Measurements from ENCODE around the gene PROM1.

PROM1 gene

GRCh38 chr4:15936495-15936894 is 147.3 kb downstream of the PROM1 start:
- DNase-seq = no peak

- DNase-seq = no peak
These were observed 148.1 kb downstream of the PROM1 start for GRCh38 chr4:15935504-15936402.

GRCh38 chr4:15934259-15934658 is 149.6 kb downstream of the PROM1 start:
- no peak for DNase-seq

GRCh38 chr4:15931451-15932210 is 152.2 kb downstream of the PROM1 start:
- DNase-seq = no peak

- DNase-seq = no peak
These were observed 153.5 kb downstream of the PROM1 start for GRCh38 chr4:15930314-15930713.

- DNase-seq = no peak
These were observed 154.3 kb downstream of the PROM1 start for GRCh38 chr4:15929540-15929939.

- DNase-seq = no peak
These were observed 154.9 kb downstream of the PROM1 start for GRCh38 chr4:15928883-15929282.

- DNase-seq = no peak
These were observed 157.3 kb downstream of the PROM1 start for GRCh38 chr4:15926486-15926885.

- no peak for DNase-seq
These were observed 158.0 kb downstream of the PROM1 start for GRCh38 chr4:15925830-15926229.

GRCh38 chr4:15921592-15921932 is 162.3 kb downstream of the PROM1 start:
- DNase-seq = no peak

GRCh38 chr4:15920723-15921591 is 162.9 kb downstream of the PROM1 start:
- DNase-seq = no peak

GRCh38 chr4:15918484-15919129 is 165.2 kb downstream of the PROM1 start:
- DNase-seq = no peak
